Neural cell (in vitro differentiated cells): ENCODE results near the gene CAMK2B. TPM values are rescaled to one million over a fixed set of nuclear protein-coding genes. Genes with fewer than 3 reads are reported as not detected.

Source experiments
- H2AFZ ChIP-seq: fragments of 200-600, 300-800 bp; sonication (generic), shearing (Covaris generic); 2 replicates; pipeline ENCODE4 v1.6.0; 2014; ENCODE audit warnings: low read depth, mild to moderate bottlenecking, antibody characterized with exemption, low read length, moderate library complexity
- H3F3A ChIP-seq: fragments of 200-600 bp; shearing (Covaris generic); 2 replicates; pipeline ENCODE4 v1.6.1; 2016; ENCODE audit warnings: mild to moderate bottlenecking, moderate library complexity, mixed read lengths, antibody characterized with exemption, low read length; ENCODE audit not compliant: insufficient read depth, poor library complexity, severe bottlenecking
- H3K27ac ChIP-seq: fragments of 200-600, 300-800 bp; sonication (generic), shearing (Covaris generic); 2 replicates; pipeline ENCODE4 v1.5.1; 2014; ENCODE audit warnings: mild to moderate bottlenecking, low read length, moderate library complexity
- H3K27me3 ChIP-seq: fragments of 300-800, 200-600 bp; sonication (generic), shearing (Covaris generic); 2 replicates; pipeline ENCODE4 v1.6.0; 2014; ENCODE audit warnings: mild to moderate bottlenecking, low read depth, low read length, moderate library complexity; ENCODE audit not compliant: insufficient read depth
- H3K36me3 ChIP-seq: fragments of 300-800, 200-600 bp; sonication (generic), shearing (Covaris generic); 2 replicates; pipeline ENCODE4 v1.5.1; 2014; ENCODE audit warnings: mild to moderate bottlenecking, antibody characterized with exemption, low read length, moderate library complexity; ENCODE audit not compliant: insufficient read depth
- H3K4me2 ChIP-seq: fragments of 300-800, 200-600 bp; sonication (generic), shearing (Covaris generic); 2 replicates; pipeline ENCODE4 v1.6.0; 2014; ENCODE audit warnings: mild to moderate bottlenecking, low read length
- H3K4me3 ChIP-seq: fragments of 300-800, 200-600 bp; sonication (generic), shearing (Covaris generic); 2 replicates; pipeline ENCODE4 v1.5.1; 2014; ENCODE audit warnings: mild to moderate bottlenecking, low read length, moderate library complexity
- H3K79me2 ChIP-seq: fragments of 200-600 bp; shearing (Covaris generic); replicated peaks from 2 replicates; pipeline ENCODE4 v1.6.0; 2014; ENCODE audit warnings: mild to moderate bottlenecking, low read length, moderate library complexity; ENCODE audit not compliant: insufficient read depth
- H3K9ac ChIP-seq: fragments of 300-800, 200-600 bp; sonication (generic), shearing (Covaris generic); 2 replicates; pipeline ENCODE4 v1.6.1; 2016; ENCODE audit warnings: mild to moderate bottlenecking, low read length, mixed read lengths
- H3K9me2 ChIP-seq: fragments of 200-600 bp; shearing (Covaris generic); 2 replicates; pipeline ENCODE4 v1.6.1; 2016; ENCODE audit warnings: mild to moderate bottlenecking, low read length, mixed read lengths; ENCODE audit not compliant: insufficient read depth
- H3K9me3 ChIP-seq: fragments of 200-600, 300-800 bp; sonication (generic), shearing (Covaris generic); 2 replicates; pipeline ENCODE4 v1.6.1; 2016; ENCODE audit warnings: mild to moderate bottlenecking, mixed run types, low read length, moderate library complexity, mixed read lengths
- H4K20me1 ChIP-seq: fragments of 200-600 bp; shearing (Covaris generic); 2 replicates; pipeline ENCODE4 v1.6.1; 2016; ENCODE audit warnings: mild to moderate bottlenecking, mixed run types; ENCODE audit not compliant: insufficient read depth
- CTCF ChIP-seq: fragments of 450-650 bp; IDR thresholded peaks from 2 replicates; pipeline ENCODE4 v1.5.1; 2014; ENCODE audit warnings: antibody characterized with exemption, mild to moderate bottlenecking, moderate library complexity; ENCODE audit not compliant: poor library complexity, severe bottlenecking
- EP300 ChIP-seq: fragments of 450-650 bp; conservative IDR thresholded peaks from 2 replicates; pipeline ENCODE4 v1.6.1; 2014; ENCODE audit warnings: antibody characterized with exemption, mild to moderate bottlenecking, moderate library complexity; ENCODE audit not compliant: poor library complexity, severe bottlenecking
- EZH2 ChIP-seq: fragments of 200-600, 300-800 bp; shearing (Covaris generic), sonication (generic); IDR thresholded peaks from 2 replicates; pipeline ENCODE4 v1.6.1; 2014; ENCODE audit warnings: antibody characterized with exemption, low read length, borderline replicate concordance, mild to moderate bottlenecking; ENCODE audit not compliant: insufficient read depth, poor library complexity, severe bottlenecking
- MXI1 ChIP-seq: fragments of 450-650 bp; conservative IDR thresholded peaks from 2 replicates; pipeline ENCODE4 v1.6.1; 2014; ENCODE audit warnings: antibody characterized with exemption, mild to moderate bottlenecking; ENCODE audit not compliant: poor library complexity, severe bottlenecking
- POLR2AphosphoS5 ChIP-seq: IDR thresholded peaks from 2 replicates; pipeline ENCODE4 v1.6.1; 2012
- RAD21 ChIP-seq: fragments of 450-650 bp; conservative IDR thresholded peaks from 2 replicates; pipeline ENCODE4 v1.6.1; 2014; ENCODE audit warnings: antibody characterized with exemption, mild to moderate bottlenecking, moderate library complexity
- REST ChIP-seq: IDR thresholded peaks from 2 replicates; pipeline ENCODE4 v1.6.1; 2012; ENCODE audit warnings: borderline replicate concordance
- SMC3 ChIP-seq: fragments of 450-650 bp; conservative IDR thresholded peaks from 2 replicates; pipeline ENCODE4 v1.6.1; 2014; ENCODE audit warnings: antibody characterized with exemption, mild to moderate bottlenecking, moderate library complexity; ENCODE audit not compliant: poor library complexity
- TAF1 ChIP-seq: IDR thresholded peaks from 2 replicates; pipeline ENCODE4 v1.6.1; 2012; ENCODE audit warnings: low read depth
- polyA plus RNA-seq: library from polyadenylated mRNA; depleted of rRNA; stranded (reverse); fragments of >200 nt; gene quantifications from 2 replicates; pipeline ENCODE4 v1.2.3, GENCODE V29; 2014

Gene CAMK2B
- polyA plus RNA-seq, 1 donor from 2014 or later = 67.3 TPM

DNA sequence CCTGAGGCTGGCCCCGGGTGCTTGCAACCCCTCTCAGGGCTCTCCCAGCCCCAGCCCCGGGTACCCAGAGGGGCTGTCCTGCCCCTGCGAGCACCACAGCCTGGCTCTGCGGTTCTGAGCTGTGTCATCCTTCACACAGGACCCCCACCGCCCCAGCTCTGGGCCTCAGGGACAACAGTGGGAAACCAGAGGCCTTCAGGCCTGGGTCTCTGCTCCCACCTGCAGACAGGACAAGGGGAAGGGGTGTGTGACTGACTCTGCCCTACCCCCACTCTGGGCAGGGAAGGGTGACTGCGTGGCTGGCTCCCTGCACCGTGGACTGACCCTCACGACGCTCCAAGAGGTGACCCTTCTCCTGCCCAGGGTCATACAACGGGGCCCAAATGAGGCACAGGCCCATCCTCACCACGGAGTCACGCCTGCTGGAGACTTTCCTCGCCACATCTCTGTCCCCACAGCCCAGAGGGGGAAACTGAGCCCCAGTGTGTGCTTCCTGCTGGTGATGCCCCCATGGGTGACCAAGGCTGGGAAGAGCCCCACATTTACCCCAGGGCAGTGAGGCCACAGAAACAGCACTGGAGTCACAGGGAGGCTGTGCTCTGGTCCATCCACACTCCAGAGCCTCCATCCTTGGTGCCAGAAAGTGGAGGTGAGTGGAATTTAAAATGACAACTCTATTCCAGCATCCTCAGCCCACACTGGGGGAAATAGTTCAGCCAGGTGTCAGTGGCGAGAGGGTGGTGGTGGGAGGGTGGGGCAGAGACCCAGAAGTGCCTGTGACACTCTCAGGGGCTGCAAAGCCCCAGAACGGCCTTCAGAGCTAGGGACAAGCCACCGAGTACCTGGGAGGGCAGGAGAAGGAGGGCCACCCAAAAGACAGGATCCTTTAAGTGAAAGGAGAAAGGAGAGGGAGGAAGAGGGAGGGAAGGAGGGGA, 13.6 kb downstream of the CAMK2B start:
- Histone ChIP-seq H3K4me3 (no peak overlapping the region), H3K4me2 (no peak overlapping the region), H3K9me2 (no peaks in the 10 kb centered on the region), H3K79me2 (no peaks in the 10 kb centered on the region), H3K27ac (no peak overlapping the region), H3K36me3 (no peaks in the 10 kb centered on the region), H3F3A (no peaks in the 10 kb centered on the region), H3K9ac (no peak overlapping the region), H3K9me3 (peaks cover 3% of the 10 kb centered on the region), H4K20me1 (no peaks in the 10 kb centered on the region), H2AFZ (no peak overlapping the region), H3K27me3 (peaks cover 14% of the 10 kb centered on the region)
- TF ChIP-seq EP300 = no peak
- no peak for TF ChIP-seq SMC3
- TF ChIP-seq POLR2AphosphoS5 = no peak
- TF ChIP-seq CTCF = no peak
- no peak for TF ChIP-seq EZH2
- TF ChIP-seq MXI1 = no peak
- TF ChIP-seq RAD21 = no peak
- no peak for TF ChIP-seq TAF1
- TF ChIP-seq REST = no peak

DNA sequence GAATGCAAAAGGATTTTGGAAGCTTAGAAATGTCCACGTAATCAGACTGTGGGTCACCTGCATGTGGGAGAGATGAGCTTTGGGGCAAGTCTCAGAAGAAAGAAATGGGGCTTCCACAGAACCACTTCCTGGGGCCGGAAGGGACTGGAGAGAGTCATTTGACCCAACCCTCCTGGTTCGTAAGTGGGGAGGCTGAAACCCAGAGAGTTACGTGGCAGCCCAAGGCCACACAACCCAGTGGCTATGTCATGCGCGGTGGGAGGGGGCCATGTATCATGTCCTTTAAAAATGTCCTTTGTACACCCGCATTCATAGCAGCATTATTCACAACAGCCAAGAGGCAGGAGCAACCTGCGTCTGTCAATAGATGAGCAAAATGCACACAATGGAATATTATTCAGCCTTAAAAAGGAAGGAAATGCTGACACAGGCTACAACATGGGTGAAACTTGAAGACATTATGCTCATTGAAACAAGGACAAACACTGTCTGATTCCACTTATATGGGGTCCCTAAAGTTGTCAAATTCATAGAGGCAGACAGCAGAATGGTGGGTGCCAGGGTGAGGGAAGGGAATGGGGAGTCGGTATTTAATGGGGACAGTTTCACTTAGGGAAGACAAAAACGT, 15.1 kb downstream of the CAMK2B start:
- Histone ChIP-seq H3K4me3 (peak overlapping the region; percentile 42), H3K9ac (no peak overlapping the region), H3K4me2 (no peak overlapping the region), H3K36me3 (no peaks in the 10 kb centered on the region), H3K27me3 (peaks cover 14% of the 10 kb centered on the region), H3K9me3 (peaks cover 3% of the 10 kb centered on the region), H3K27ac (no peak overlapping the region), H3K9me2 (no peaks in the 10 kb centered on the region), H4K20me1 (no peaks in the 10 kb centered on the region), H3F3A (no peaks in the 10 kb centered on the region), H3K79me2 (no peaks in the 10 kb centered on the region), H2AFZ (no peak overlapping the region)
- TF ChIP-seq REST = no peak
- TF ChIP-seq EP300 = no peak
- no peak for TF ChIP-seq MXI1
- TF ChIP-seq SMC3 = no peak
- no peak for TF ChIP-seq POLR2AphosphoS5
- TF ChIP-seq RAD21 = no peak
- TF ChIP-seq TAF1 = no peak
- TF ChIP-seq EZH2 = no peak
- no peak for TF ChIP-seq CTCF
